Retinal pigment epithelial cell (primary cell): Measurements from ENCODE around the gene RPS6KA3.
A peak's percentile ranks its signal among the peaks of the same experiment; 100 is the strongest.
"Not testable (repeated sequence)": the region's sequence is repeated elsewhere in the genome, so short reads cannot be mapped to it uniquely, and the experiment has no call there.

Source experiments
- DNase-seq: peaks from one replicate; pipeline ENCODE4 v3.0.0-alpha.2; 2010; ENCODE audit warnings: low read depth
- H3K4me3 ChIP-seq: 2 replicates; pipeline ENCODE4 v1.5.1; 2011; ENCODE audit warnings: mild to moderate bottlenecking, low read length, control low read depth, moderate library complexity
- CTCF ChIP-seq: conservative IDR thresholded peaks from 2 replicates; pipeline ENCODE4 v1.5.1; 2011; ENCODE audit warnings: low read depth, low read length, control low read depth, inconsistent platforms

RPS6KA3 gene

GRCh38 chrX:20127440-20127839, 139.3 kb downstream of the RPS6KA3 start:
- TF ChIP-seq CTCF: peak; percentile 37

GRCh38 chrX:20126833-20127232, 139.9 kb downstream of the RPS6KA3 start:
- DNase-seq, H3K4me3 ChIP-seq: not testable (repeated sequence)

More at GRCh38 chrX:20127440-20127839, 139.3 kb downstream of the RPS6KA3 start:
- H3K4me3 ChIP-seq, DNase-seq: not testable (repeated sequence)

GRCh38 chrX:20124964-20125363, 141.7 kb downstream of the RPS6KA3 start:
- no peak for DNase-seq
- no peak overlapping the region for H3K4me3 ChIP-seq
- no peak for TF ChIP-seq CTCF

- DNase-seq: no peak
- no peak for TF ChIP-seq CTCF
Observed at GRCh38 chrX:20118065-20118824, 148.5 kb downstream of the RPS6KA3 start.

DNA sequence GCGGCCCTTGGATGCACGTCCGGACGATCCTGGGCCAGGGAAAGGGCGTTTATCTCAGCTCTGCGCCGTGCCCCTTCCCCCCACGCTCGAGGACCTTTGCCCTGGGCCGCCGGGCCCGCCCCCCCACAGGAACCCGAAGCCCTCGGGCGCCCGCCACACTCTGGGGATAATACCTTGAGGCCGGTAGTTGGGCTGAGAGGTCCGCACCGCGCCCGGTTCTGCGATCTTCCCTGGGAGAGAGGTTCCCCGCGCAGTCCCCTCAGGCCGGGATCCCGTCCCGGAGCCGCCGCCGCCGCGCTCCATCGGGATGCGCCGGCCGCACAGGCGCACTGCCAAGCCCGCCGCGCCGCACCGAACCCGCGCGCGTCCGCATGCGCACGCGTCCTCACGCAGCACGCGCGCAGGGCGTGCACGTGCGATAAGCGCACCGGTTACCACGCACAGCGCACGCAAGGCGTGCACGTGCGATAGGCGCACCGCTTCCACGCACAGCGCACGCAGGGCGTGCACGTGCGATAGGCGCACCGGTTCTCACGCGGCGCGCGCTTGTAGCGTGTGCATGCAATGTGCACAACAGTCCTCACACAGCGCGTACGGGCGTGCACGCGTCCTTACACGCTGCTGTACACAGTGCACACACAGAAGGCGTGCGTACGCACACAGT, 150.0 kb downstream of the RPS6KA3 start, which contains the start of gene MAP7D2:
MAP7D2 (minus strand) TSS at position 331 of the 664 bp plus-strand sequence; CDS start at position 303, 28 bp downstream.
- DNase-seq: no peak
- H3K4me3 ChIP-seq: peak within 1 kb of the TSS; percentile 42
- TF ChIP-seq CTCF: no peak

More at GRCh38 chrX:20118065-20118824, 148.5 kb downstream of the RPS6KA3 start:
- no peak overlapping the region for H3K4me3 ChIP-seq

GRCh38 chrX:20116087-20116576, 150.6 kb downstream of the RPS6KA3 start:
- TF ChIP-seq CTCF: no peak
- DNase-seq: no peak
- peak overlapping the region; percentile 42 for H3K4me3 ChIP-seq

GRCh38 chrX:20112022-20112774, 154.5 kb downstream of the RPS6KA3 start:
- no peak overlapping the region for H3K4me3 ChIP-seq
- no peak for DNase-seq
- no peak for TF ChIP-seq CTCF
